ENCODE results near the gene MLXIP.
"Not testable (repeated sequence)": the region's sequence is repeated elsewhere in the genome, so short reads cannot be mapped to it uniquely, and the experiment has no call there.

DNA sequence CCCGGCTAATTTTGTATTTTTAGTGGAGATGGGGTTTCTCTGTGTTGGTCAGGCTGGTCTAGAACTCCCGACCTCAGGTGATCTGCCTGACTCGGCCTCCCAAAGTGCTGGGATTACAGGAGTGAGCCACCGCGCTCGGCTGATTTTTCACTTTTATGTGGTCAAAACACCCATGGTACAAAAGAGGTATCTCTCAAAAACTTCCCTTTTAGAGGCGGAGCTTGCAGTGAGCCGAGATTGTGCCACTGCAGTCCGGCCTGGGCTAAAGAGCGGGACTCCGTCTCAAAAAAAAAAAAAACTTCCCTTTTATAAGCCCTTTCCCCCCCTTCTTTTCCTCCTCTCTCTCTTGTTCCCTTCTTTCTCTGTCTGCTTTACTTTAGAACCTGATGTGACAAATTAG lies 26.9 kb downstream of the MLXIP start:
- TF ChIP-seq, protein P1, sequence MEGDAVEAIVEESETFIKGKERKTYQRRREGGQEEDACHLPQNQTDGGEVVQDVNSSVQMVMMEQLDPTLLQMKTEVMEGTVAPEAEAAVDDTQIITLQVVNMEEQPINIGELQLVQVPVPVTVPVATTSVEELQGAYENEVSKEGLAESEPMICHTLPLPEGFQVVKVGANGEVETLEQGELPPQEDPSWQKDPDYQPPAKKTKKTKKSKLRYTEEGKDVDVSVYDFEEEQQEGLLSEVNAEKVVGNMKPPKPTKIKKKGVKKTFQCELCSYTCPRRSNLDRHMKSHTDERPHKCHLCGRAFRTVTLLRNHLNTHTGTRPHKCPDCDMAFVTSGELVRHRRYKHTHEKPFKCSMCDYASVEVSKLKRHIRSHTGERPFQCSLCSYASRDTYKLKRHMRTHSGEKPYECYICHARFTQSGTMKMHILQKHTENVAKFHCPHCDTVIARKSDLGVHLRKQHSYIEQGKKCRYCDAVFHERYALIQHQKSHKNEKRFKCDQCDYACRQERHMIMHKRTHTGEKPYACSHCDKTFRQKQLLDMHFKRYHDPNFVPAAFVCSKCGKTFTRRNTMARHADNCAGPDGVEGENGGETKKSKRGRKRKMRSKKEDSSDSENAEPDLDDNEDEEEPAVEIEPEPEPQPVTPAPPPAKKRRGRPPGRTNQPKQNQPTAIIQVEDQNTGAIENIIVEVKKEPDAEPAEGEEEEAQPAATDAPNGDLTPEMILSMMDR (IDR thresholded peaks at IDR 0.05): not testable (repeated sequence)
- not testable (repeated sequence) for TF ChIP-seq POLR2A (IDR thresholded peaks at IDR 0.05); POLR2AphosphoS5 (IDR thresholded peaks at IDR 0.05; ENCODE audit: insufficient read depth in 1 of 2, low read depth in 1 of 2)
